Fibroblast of skin of right quadriceps (primary cell): ENCODE results near the gene NAMPT.
"Not testable (repeated sequence)": the region's sequence is repeated elsewhere in the genome, so short reads cannot be mapped to it uniquely, and the experiment has no call there.

ENCODE experiments used
- DNase-seq: peaks from one replicate; pipeline ENCODE4 v3.0.0-alpha.2; 2013

NAMPT gene

GRCh38 chr7:106298631-106299030, 13.8 kb upstream of the NAMPT start:
- not testable (repeated sequence) for DNase-seq

- not testable (repeated sequence) for DNase-seq
Observed at GRCh38 chr7:106298155-106298554, 13.4 kb upstream of the NAMPT start.

- DNase-seq, result no peak
Observed at GRCh38 chr7:106294334-106294733, 9.6 kb upstream of the NAMPT start.

- DNase-seq, result no peak
Observed at GRCh38 chr7:106291247-106291646, 6.5 kb upstream of the NAMPT start.

GRCh38 chr7:106290319-106290718, 5.5 kb upstream of the NAMPT start:
- no peak for DNase-seq

- DNase-seq, result peak; percentile 21
Observed at GRCh38 chr7:106289848-106290247, 5.1 kb upstream of the NAMPT start.

GRCh38 chr7:106288263-106288662, 3.5 kb upstream of the NAMPT start:
- DNase-seq, result peak; percentile 28

- DNase-seq, result no peak
Observed at GRCh38 chr7:106287786-106288185, 3.0 kb upstream of the NAMPT start.

- DNase-seq, result no peak
Observed at GRCh38 chr7:106285855-106286492, 1.2 kb upstream of the NAMPT start.

GRCh38 chr7:106285051-106285854, 470 bp upstream of the NAMPT start:
- DNase-seq, result peak; percentile 98

- DNase-seq, result peak; percentile 28
Observed at GRCh38 chr7:106283831-106284713, 711 bp downstream of the NAMPT start.

- no peak for DNase-seq
Observed at GRCh38 chr7:106283501-106283830, 1.3 kb downstream of the NAMPT start.

- DNase-seq, result no peak
Observed at GRCh38 chr7:106282852-106283251, 1.9 kb downstream of the NAMPT start.

- DNase-seq, result no peak
Observed at GRCh38 chr7:106282390-106282789, 2.4 kb downstream of the NAMPT start.

GRCh38 chr7:106281585-106282318, 3.0 kb downstream of the NAMPT start:
- no peak for DNase-seq

GRCh38 chr7:106281127-106281526, 3.7 kb downstream of the NAMPT start:
- no peak for DNase-seq

- no peak for DNase-seq
Observed at GRCh38 chr7:106279425-106280197, 5.2 kb downstream of the NAMPT start.

GRCh38 chr7:106278695-106279094, 6.1 kb downstream of the NAMPT start:
- no peak for DNase-seq

- DNase-seq, result peak; percentile 30
Observed at GRCh38 chr7:106277976-106278375, 6.8 kb downstream of the NAMPT start.

- no peak for DNase-seq
Observed at GRCh38 chr7:106276513-106276912, 8.3 kb downstream of the NAMPT start.

- DNase-seq, result no peak
Observed at GRCh38 chr7:106273009-106273668, 11.6 kb downstream of the NAMPT start.
